Stimulated activated CD4-positive, alpha-beta T cell treated with anti-CD3 and anti-CD28 coated beads, Interleukin-4, amount 100 ng/mL, for 1 hour (primary cell): Measurements from ENCODE around the gene EXD3.
"Not testable (repeated sequence)": the region's sequence is repeated elsewhere in the genome, so short reads cannot be mapped to it uniquely, and the experiment has no call there.

Experiments used
- DNase-seq: peaks from one replicate; pipeline ENCODE4 v3.0.0-alpha.2; 2020

EXD3 gene, protein sequence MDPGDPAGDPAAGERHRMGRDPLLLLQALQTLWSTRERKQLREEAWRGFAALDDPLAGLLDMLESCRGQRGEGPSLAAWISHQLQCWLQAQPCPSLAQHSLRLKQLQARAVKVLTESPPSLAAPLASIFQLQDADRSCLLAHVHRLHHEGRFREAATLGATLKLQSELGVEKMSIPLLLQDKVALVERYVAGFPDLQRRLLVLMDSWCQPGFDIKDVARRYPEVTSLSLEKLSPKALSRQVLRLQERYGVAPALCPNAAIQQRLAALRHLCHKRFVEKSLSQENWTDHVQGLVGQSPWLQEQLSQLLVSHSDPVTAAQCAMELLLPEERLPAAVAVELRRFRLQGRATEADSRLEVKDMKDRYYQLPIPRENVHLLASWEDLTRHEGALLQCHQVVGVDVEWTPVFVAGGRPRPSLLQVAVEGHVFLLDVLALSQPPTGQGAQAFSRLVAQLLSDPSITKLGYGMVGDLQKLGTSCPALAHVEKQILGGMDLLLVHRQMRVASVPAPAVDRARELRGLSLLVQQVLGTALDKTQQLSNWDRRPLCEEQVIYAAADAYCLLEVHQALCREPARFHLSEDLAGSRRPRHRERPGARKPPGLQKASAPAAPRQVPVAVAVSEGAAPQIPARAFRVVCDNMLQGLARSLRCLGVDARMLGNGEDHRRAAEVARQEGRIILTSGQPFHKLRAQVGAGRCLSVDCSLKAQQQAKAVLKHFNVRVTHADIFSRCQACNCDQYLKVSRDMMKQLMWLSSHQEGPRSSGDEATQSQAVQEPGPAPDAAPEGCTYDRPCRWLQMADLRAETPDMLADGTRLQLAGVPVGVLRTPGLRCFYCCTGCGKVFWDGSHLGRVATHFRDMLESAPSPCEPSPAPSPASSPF

DNA sequence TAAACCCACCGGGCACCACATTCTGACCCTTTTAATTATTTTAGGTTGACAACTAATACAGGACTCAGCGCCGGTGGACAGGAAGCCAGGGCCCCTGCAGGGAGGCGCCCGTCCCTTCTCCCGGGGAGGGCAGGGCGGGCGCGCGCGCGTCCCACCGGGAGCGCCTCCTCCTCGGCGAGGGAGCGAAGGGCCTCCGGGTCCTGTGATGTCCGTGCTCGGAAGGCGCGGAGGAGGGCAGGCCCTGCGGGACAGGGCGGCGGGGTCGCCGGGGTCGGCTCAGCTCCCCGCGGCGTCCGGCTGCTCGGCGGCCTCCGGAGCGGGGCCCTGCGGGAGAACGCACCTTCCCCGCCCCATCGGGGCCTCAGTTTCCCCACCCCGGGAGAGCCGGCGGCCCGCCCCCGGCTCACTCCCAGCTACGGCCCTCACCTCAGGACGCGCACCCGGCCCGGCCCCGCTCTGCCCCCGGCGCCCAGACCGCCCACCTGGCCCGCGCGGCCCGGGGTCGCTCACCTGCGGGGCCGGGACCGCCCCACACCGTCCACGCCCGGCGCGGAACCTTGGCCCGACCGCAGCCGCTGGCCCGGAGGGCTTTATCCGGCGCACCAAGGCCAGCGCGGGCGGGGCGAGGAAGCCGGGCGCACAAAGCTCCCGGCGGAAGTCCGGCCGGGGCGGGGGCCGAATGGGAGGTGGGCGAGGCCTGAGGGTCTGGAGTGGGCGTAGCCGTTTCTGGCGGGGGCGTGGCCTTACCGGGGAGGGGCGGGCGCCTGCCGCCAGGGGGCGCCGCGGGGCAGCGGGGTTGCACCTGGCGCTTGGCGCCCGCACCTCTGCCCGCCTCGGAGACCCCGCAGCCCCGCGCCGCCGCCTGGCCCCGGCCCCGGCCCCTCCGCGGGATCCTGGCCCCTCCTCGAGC, at the start of gene EXD3, which contains the start of gene NOXA1:
TSS of gene EXD3 (minus strand) at position 559 of the 910 bp plus-strand sequence. CDS start 27,805 bp downstream, outside the sequence.
TSS of gene NOXA1 (plus strand) at position 790 of the 910 bp plus-strand sequence. CDS start 137 bp downstream, outside the sequence.
- DNase-seq: peak; percentile 95

DNA sequence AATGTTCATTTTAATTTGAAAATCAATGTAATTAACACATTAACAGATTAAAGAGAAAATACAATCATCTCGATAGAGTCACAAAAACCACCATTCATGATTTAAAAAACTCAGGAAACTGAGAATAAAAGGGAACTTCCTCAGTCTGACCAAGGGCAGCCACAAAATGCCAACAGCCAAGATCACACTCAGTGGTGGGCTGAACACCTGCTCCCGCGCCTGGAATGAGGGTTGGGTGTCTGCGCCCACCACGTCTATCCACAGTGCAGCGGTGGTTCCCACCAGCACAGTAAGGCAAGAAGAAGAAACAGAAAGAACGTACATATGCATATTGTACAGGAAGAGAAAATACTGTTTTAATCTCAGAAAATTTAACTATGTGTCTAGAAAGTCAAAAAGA, 47.8 kb upstream of the EXD3 start:
- DNase-seq: no peak

DNA sequence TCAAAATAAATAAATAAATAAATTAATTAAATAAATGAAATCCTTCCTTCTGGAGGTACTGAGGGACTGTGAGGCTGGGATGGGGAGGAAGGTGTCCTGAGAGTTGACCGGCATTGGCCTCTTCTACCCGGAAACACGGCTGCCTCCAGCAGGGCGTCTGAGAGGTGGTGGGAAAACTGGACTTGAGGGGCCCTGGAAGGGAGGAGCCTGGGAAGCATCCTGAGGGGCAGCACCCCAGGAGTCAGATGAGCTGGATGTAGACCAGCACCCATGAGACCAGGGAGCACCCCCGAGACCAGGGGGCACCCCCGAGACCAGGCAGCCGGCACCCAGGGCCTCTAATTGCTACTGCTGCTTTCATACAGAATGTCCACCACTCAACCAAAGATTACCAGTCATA, 44.9 kb upstream of the EXD3 start:
- DNase-seq: no peak

DNA sequence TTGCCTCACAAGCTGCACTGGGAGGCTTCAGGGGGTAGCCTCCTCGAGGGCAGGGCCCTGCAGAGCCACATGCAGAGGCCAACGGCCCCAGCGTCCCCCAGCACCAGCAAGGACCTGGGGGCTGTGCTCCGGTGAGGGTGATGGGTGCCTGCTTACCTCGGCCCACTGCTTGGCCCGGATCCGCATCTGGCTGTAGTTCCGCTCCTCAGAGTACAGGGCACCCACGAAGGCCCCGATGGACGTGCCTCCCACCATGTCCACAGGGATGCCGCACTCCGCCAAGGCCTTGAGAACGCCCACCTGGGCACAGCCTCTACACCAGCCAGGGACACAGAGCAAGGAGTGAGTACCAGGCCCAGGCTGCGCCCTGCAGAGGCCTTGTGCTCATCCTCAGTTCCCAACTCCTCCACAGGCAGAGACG, 44.2 kb upstream of the EXD3 start:
- DNase-seq: no peak

DNA sequence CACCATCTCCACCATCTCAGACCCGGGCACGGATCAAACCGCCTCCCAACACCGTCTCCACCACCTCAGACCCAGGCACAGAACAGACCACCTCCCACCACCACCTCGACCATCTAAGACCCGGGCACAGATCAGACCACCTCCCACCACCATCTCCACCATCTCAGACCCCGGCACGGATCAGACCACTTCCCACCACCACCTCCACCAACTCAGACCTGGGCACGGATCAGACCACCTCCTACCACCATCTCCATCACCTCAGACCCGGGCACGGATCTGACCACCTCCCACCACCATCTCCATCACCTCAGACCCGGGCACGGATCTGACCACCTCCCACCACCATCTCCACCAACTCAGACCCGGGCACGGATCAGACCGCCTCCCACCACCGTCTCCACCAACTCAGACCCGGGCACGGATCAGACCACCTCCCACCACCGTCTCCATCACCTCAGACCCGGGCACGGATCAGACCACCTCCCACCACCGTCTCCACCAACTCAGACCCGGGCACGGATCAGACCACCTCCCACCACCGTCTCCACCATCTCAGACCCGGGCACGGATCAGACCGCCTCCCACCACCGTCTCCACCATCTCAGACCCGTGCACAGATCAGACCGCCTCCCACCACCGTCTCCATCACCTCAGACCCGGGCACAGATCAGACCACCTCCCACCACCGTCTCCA, 43.6 kb upstream of the EXD3 start:
- not testable (repeated sequence) for DNase-seq

DNA sequence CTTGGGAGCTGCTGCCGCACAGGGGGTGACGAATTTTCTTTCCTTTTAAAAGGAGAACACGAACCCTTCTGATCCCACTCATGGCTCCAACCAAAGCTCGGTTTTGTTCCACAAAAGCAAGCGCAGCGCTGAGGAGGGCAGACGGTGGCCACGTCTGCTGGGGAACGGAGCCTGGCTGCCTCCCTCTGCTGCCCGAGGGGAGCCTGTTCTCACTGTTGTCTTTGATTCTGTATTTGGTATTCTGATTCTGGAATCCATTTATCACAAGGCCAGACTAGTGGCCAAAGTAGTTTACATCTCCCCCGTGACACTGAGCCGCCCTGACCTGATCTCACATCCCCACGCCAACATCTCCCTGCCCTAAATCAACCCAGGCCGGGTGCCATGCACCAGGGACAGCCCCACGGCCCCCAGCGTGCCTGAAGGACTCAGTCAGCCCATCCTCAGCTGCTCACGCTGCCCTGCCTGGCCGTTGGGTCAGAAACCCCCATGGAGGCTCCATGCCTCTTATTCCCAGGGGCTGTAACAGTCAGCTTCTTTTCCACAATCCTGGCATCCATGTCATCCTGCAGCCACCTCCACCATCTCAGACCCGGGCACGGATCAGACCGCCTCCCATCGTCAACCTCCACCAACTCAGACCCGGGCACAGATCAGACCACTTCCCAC, 42.9 kb upstream of the EXD3 start:
- no peak for DNase-seq

DNA sequence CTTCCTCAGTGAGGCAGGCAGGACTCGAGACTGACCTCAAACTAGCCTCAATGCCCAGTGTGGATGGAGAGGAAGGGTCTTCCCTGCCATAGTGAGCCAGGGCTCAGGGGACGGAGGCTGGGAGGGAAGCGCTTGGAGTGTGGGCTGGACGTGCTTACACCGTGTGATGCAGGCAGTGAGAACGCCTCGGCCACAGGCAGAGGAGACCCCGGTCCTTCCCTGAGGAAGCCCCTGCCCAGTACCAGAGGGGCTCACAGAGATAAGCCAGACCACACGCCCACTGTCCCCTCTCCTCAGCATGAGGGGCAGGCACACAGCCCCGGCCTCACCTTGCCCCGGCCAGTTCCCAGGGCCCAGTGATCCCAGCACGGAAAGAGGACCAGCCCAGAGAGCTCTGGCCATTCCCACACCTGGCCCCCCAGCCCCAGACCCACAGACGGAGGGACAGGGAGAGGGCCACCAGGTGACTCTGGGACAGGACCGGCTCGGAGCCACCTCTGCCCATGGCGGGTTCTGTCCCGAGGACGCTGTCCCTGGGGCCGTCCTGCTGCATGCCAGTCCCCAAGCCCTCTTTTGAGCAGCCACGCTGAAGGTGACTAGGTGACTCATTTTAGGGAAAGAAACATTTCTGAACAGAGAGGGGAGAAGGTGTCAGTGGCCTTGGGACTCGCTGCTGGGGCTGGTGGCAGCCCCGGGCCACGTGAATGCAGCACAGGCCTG, 42.2 kb upstream of the EXD3 start:
- DNase-seq: no peak

DNA sequence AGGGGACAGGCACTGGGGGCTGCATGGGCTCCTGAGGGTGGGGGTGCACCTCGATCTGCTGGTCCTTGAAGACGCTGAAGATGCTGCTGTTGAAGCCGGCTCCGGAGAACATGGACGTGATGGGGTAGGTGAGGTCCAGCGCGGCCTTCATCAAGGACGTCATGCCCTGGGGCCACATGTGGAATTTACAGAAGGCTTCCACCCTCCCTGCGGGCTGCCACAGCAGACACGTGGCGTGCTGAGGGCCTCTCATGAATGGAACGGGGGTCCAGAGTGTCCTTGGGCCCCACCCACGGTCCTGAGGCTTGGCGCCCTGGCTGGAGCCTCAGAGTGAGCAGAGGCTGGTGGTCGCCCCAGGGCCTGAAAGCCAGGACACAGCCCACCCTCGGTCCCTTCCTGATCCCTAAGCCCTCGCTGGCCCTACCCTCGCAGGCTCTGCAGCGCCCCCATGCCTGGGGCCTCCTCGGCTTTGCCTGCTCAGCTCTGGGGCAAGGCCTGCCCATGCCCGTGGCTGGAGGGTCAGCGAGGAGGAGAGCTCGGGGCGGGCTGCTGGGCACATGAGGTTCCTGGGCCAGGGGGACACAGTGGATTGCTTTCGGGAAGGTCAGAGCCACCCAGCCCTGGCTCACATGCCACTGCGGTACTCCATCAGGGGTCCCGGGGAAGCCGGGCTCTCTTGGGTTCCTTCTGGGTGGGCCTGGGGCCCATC, 41.5 kb upstream of the EXD3 start:
- DNase-seq: no peak

DNA sequence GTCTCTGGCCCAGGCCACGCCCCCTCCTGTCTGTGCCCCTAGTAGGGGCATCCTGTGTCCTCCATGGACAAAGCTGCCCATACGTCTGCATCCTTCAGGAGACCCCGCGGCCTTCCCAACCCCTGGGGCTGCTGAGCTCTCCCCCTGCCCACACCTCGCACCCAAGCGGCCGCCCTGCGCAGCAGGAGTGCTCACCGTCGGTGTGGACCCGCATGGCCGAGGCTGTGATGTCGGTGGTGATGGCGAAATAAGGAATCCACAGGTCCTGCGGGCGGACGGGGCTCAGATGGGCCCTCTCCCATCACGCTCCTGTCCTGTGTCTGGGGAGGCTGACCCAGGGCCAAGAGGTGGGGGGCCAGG, 40.9 kb upstream of the EXD3 start:
- DNase-seq: no peak

DNA sequence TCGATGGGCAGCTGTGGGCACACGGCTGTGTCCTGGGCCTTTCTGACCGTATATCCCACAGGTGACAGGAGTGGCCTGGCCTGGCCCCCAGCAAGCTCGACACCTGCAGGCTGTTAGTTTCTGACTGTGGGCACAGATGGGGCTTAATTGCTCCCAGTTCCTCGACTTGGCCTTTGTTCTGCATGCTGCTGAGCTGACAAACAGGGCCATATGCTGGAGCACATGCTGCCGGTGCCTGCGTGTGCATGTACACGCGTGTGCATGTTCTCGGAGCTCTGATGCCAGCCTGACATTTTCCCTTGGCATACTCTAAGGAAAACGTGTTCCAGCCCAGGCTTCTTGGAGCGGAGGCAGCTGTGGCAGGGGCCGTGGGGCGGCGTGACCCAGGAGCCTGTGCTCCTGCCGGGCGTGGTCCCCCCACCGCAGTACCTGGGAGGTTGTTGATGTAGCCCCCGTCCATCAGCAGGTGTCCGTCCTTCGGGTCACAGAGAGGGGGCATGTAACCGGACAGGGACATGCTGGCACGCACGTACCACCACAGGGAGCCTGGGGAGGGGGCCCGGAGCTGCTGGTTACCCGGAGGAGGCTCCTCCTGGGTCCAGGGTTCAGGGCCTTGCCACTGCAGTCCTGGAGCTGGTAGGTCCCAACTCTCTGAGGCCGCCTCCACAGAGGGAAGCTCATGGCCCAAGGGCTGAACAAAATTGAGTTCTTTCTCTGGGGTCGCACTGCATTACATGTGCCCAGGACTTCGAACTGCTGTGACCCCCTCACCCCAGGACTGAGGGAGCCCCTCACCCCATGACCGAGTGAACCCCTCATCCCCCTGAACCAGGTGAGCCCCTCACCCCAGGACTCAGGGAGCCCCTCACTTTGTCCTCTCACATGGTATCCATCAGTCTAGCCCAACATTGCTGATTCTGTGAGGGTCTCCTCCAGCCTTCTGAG, 40.3 kb upstream of the EXD3 start:
- DNase-seq: no peak

DNA sequence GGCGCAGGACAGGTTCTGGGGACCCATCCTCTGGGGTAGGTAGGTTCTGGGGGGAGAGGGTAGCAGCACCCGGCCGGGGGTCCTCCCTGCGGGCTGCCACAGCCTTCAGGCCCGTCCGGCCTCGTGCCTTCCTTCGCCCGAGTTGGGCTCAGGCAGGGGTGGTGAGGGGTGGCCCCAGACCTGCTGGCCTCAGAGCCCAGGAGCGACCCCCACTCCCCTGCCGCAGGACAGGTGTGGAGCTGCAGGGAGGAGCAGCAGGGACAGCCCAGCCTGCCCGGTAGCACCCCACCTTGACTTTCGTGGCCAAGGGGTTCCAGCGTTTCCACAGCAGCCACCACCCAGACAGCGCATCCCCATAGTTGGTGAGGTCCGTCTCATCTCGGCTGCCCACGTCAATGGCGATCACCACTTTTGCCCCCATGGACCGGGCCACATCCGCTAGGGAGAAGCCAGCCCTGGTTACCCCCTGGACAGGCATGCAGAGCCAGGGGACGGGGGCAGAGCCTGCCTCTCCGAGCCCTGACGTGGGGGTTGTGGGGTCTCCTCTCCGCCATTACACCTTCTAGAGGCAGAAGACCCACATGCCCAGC, 39.5 kb upstream of the EXD3 start:
- no peak for DNase-seq

DNA sequence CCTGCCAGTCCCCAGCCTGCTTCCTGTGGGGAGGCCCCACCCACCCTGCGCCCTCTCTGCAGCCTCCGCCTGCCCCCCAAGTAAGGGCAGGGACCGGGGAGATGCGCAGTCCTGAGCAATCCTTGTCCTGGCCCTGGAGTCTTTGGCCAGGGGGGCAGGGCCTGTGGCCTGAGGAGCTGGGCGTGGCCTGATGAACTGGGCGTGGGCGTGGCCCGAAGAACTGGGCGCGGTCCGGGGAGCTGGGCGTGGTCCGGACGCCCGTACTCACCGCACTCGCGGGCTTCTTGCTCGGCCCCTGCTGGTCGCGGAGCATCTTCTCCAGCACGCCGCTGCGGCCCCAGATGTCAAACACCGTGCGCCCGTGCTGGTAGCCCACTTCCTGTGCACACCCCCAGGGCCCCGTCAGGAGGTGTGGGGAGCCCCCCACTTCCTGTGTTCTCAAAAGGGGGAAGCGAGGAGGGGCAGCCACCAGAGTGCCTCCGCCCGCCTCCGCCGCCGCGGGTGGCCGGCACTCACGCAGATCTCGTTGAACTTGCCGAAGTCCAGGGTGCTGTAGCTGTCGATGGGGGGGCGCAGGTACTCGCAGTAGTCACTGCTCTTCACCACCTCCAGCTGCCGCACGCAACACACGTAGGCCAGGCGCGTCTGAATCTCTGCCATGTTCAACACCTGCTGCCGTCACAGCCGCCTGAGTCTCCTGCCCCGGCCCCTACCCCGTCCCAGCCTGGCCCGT, 38.9 kb upstream of the EXD3 start:
- peak; percentile 64 for DNase-seq

DNA sequence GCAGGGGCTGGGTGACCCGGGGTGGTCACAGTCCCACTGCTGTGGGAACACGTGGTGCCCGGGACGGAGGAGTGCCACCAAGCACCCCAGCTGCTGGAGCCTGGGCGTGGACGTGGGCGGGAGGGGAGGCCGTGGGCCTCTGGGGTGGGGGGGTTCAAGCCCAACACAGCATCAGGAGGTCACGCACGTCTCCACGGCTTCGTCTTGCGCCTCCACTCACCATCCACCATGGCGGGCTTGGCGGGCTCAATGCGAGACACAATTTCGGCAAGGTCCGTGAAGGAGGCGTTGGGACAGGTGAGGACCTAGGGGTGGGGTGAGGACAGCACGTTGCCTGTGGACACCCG, 38.3 kb upstream of the EXD3 start:
- DNase-seq: no peak

DNA sequence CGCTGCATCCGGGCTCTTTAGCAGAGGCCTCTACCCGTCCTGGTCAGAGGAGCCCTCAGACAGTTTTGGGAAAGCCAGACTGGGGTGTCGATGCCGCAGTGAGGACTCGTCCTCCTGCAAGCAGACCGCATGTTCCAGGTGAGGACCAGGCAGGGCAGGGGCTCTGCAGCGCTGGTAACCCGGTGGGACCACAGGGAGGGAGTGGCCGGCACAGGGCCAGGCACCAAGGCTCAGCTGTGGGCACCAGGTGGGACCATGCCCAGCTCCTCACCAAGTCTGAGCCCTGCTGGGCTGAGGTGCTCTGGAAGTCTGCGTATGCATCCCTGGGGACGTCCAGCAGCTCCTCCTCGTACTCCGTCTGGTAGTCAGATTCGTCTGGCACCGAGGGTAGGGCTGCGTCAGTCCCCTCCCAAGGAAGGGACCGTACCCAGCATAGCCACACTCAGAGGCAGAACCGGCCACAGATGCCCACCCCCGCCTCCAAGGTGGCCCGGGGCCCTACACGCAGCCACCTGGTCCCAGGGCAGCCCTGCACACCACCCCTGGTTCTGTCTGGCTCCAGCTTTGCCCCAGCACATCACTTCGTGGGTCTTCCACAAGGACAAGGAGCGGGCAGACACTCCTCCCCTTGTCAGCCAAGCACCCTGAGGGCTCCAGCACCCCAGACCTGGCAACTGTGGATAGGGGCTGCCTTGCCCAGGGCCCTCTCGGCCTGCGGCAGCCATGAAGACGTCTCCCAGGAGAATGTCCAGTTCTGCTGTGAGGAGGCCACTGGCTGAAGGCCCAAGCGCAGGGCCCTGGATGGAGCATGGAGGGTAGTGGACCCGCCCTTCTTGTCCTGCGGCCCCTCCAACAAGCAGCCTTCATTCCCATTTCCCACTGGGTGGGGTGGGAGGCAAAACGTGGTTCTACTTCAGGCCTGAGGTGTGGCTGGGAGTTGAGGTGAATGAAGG, 37.7 kb upstream of the EXD3 start:
- no peak for DNase-seq

DNA sequence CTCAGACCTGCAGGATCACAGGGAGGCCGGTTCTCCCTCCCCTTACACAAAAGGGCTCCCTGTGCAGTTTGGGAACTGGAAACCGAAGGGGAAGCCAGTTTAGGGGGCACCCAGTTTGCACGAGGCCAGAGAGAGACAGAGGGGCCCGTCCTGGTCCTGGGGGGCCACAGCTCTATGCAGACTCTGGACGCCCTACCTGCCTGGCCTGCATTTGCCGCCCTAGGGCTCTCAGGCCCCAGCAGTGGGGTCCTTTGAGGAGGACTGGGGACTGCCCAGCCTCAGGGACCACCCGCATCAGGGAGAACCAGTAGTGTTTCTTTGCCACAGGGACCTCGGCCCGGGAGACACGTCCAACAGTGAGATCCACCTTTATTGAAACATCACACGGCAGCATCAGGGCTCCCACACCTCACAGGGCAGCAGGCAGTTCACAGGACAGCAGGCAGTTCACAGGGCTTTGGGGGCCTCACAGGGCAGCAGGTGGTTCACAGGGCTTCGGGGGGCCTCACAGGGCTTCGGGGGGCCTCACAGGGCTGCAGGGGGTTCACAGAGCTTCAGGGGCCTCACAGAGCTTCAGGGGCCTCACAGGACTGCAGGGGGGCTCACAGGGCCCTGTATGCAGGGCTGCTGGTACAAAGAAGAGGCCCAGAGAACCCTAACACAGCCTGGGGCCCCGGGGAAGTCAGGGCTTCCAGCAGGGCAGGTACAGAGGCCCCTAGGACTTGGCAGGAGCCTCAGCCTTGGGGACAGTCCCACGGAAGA, 36.8 kb upstream of the EXD3 start:
- no peak for DNase-seq

DNA sequence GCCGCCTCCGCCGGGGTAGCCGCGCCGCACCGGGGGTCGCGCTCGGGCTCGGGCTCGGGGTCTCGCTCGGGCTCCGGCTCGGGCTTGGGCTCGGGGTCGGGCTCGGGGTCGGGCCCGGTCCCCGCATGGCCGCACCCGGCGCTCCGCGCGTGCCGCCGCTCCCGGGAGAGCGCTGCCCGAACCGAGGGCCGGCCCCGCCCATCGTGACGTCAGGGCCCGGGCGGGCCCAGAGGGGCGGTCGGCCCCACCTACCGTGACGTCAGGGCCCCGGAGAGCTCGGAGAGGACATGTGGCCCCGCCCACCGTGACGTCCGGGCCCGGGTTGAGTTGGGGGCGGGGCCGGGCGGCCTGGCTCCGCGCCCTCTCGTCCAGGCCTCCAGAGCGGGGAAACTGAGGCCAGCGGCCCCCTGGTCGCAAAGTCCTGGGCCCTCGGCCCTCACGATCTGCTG, 36.2 kb upstream of the EXD3 start, which contains the start of gene NSMF:
TSS of gene NSMF (minus strand) at position 183 of the 449 bp plus-strand sequence. CDS start 232 bp downstream, outside the sequence.
- DNase-seq: peak; percentile 97
